Esophagus muscularis mucosa (tissue), 3 donors: ENCODE data around the gene FOXP3.

Experiments used
- POLR2A ChIP-seq: fragments of 450-650 bp; IDR thresholded peaks from one replicate; pipeline ENCODE4 v1.6.1; 2017; ENCODE audit warnings: antibody characterized with exemption, moderate library complexity, mild to moderate bottlenecking, low read depth
- POLR2AphosphoS5 ChIP-seq, 2 donors: sonication (generic); formaldehyde crosslinking; IDR thresholded peaks; one replicate each; pipeline ENCODE4 v1.6.1; 2017; ENCODE audit warnings: antibody characterized with exemption in 2 of 2
- TF ChIP-seq, protein P1 (sequence below), 3 experiments: fragments of 200-600 bp in 2 of 3; fragments of 450-650 bp in 1 of 3; sonication (generic) in 2 of 3; IDR thresholded peaks; one replicate each; pipeline ENCODE4 v1.5.1; 2017 to 2019; ENCODE audit warnings: antibody characterized with exemption in 3 of 3, mild to moderate bottlenecking in 2 of 3, moderate library complexity in 1 of 3

DNA sequence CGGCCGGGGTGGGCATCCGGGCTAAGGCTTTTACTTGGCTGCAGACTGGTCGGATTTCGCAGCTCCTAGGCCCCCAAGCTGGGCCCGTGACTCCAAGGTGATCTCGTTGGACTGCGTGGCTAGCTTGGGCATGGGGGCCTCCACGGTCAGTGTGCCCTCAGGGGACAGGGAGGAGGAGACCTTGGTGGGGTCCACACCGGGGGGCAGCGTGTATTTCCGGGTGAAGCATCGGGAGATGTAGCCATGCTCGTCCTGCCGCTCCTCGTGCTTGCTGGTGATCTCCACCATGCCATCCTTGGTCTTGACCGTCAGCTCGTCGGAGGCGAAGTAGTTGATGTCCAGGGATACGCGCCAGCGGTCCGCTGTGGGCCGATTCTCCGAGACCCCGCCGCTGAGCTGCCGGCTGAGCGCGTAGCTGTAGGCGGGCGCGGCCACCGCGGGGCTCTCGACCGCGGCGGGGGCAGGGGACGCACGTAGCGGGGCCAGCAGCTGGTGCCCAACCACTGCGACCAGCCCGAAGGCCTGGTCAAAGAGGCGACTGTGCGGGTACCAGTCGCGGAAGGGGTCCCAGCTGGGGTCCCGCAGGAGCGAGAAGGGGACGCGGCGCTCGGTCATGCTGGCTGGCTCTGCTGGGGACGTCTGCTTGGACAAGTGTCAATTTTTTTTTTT, 30.5 kb downstream of the FOXP3 start:
- TF ChIP-seq, protein P1, sequence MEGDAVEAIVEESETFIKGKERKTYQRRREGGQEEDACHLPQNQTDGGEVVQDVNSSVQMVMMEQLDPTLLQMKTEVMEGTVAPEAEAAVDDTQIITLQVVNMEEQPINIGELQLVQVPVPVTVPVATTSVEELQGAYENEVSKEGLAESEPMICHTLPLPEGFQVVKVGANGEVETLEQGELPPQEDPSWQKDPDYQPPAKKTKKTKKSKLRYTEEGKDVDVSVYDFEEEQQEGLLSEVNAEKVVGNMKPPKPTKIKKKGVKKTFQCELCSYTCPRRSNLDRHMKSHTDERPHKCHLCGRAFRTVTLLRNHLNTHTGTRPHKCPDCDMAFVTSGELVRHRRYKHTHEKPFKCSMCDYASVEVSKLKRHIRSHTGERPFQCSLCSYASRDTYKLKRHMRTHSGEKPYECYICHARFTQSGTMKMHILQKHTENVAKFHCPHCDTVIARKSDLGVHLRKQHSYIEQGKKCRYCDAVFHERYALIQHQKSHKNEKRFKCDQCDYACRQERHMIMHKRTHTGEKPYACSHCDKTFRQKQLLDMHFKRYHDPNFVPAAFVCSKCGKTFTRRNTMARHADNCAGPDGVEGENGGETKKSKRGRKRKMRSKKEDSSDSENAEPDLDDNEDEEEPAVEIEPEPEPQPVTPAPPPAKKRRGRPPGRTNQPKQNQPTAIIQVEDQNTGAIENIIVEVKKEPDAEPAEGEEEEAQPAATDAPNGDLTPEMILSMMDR (IDR thresholded peaks at IDR 0.05), result no peak
- TF ChIP-seq POLR2AphosphoS5 (IDR thresholded peaks at IDR 0.05), result no peak
- TF ChIP-seq POLR2A, result no peak
